GM11168 (cell line): ENCODE data around the gene CROCC.
"Not testable (repeated sequence)": the region's sequence is repeated elsewhere in the genome, so short reads cannot be mapped to it uniquely, and the experiment has no call there.

Source experiments
- in situ Hi-C: fragments of 300-500 bp; cut with MboI; formaldehyde crosslinking; loops from one replicate; pipeline ENCODE4 v1.12.0; 2022; ENCODE audit warnings: low sequenced_read_pairs; ENCODE audit not compliant: unreplicated experiment

The CROCC gene

GRCh38 chr1:16961297-16962133, 39.8 kb downstream of the CROCC start:
- in situ Hi-C loops = no loop called here

GRCh38 chr1:16964169-16964568, 42.4 kb downstream of the CROCC start:
- in situ Hi-C loops = not testable (repeated sequence)

- in situ Hi-C loops = no loop called here
These were observed 43.8 kb downstream of the CROCC start for GRCh38 chr1:16965486-16966067.

DNA sequence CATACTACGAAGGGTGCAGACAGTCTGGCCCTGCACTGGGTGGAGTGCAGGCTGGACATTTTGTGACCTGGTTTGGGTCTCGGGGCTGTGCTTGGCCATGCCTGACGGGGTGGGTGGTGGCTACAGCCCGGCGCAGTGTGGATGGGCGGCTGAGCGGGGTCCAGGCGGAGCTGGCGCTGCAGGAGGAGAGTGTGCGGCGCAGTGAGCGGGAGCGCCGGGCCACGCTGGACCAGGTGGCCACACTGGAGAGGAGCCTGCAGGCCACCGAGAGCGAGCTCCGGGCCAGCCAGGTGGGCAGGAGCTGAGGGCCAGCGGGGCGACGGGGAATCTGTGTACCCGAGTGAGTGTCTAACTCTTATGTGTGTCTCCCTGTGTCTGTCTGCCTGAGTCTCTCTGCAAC, 44.6 kb downstream of the CROCC start:
- in situ Hi-C loops = no loop called here

GRCh38 chr1:16967095-16967575, 45.4 kb downstream of the CROCC start:
- in situ Hi-C loops = no loop called here

GRCh38 chr1:16967962-16968361, 46.2 kb downstream of the CROCC start:
- in situ Hi-C loops = no loop called here

DNA sequence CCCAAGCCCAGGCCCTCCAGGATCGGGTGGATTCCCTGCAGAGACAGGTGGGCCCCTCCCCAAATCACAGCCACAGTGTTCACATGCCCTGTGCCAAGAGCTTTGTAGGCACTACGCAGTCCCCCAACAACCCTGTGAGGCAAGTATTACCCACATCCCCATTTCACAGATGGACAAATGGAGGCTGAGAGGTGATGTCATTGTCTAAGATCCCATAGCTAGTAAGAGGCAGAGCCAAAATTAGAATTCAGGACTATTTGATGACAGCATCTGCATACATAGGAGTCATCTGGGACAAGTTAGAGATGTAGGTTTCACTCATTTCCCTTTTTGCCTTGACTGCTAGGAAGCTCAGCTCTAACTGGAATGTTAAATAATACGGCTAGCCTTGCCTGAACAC, 46.6 kb downstream of the CROCC start:
- in situ Hi-C loops = no loop called here

- in situ Hi-C loops = no loop called here
These were observed 47.4 kb downstream of the CROCC start for GRCh38 chr1:16969057-16969611.

GRCh38 chr1:16969651-16970050, 47.9 kb downstream of the CROCC start:
- in situ Hi-C loops = no loop called here

- in situ Hi-C loops = no loop called here
These were observed 48.6 kb downstream of the CROCC start for GRCh38 chr1:16970132-16970910.

- in situ Hi-C loops = no loop called here
These were observed 49.8 kb downstream of the CROCC start for GRCh38 chr1:16971341-16972188.

DNA sequence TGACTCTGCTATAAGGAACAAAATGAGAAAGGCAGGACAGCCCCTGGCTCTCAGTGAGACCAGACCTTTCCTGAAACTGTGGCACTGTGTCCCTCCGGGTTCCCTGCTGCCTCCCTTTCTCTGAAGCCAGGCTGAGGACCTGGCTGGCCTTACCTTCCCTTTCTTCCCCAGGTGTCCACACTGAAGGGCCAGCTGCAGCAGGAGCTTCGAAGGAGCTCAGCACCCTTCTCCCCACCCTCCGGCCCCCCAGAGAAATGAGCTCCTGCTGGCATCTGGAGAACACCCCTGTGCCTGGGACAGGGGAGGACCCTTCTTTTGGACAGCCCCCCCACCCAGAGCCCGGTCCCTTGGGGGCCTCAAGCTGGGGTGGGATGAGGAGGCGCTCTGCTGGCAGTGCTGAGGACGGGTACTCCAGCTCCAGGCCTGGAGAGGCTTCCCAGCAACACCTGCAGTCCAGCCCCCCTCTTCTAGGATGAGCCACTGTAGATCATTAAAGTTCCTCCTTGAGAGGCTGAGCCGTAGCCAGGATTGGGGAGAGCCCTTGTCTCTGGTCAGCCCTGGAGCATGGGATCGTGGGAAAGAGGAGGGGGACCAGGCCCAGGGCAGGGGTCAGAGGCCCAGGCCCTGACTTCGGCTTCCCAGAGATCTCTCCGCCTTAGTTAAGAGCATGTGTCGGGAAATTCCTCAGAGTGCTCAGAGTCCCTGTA, 50.6 kb downstream of the CROCC start:
- in situ Hi-C loops = no loop called here

DNA sequence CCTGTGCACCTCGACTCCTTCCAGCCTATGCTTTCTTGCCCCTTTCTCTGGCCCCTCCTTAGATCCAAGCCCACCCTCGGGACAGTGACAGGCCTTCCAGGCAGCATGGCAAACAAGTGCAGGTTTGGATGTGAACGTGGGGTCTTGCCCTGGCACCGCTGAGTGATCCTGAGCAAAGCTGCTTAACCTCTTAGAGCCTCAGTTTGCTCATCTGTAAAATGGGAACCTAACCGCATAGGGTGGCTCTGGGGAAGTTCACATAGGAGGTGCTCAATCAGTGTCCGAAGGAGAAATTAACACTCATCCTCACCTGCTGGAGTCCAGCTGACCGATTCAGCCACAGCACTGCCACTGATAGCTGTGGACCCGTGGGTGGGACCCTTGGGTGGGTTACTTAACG, 51.5 kb downstream of the CROCC start:
- in situ Hi-C loops = no loop called here

DNA sequence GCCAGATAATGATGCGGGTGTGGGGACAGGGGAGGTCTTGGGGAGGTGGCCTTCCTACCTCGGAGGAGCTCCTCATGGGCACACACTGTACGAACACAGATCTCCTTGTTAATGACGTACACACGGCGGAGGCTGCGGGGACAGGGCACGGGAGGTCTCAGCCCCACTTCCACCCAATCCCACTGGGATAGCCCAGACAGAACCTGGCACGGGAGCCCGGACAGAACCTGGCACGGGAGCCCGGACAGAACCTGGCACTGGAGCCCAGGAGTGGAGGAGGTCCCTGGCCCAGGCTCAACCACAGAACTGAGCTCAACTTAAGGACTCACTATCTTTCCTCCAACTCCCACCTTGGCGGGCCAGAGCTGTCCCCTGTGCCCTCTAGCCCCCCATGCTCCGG, 53.5 kb downstream of the CROCC start:
- in situ Hi-C loops = no loop called here

GRCh38 chr1:16975838-16976237, 54.1 kb downstream of the CROCC start:
- in situ Hi-C loops = no loop called here

DNA sequence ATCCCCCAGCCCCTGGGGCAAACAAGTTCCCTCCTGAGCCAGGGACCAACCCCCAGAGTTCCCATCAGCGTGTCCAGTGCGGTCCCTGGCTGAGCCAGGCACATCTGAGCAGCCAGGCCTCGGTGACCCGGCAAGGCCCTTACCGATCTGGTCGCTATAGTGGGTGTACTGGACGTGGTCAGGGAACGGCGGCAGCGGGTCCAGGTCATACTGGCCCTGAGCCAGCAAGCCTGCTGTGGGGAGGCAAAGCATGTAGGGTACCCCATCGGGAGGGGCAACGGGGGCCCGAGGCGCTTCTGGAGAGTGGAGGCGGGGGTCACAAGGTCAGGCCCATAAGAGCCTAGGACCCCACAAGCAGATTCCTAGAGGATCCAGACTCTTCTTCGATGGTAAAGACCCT, 55.2 kb downstream of the CROCC start:
- in situ Hi-C loops = no loop called here

DNA sequence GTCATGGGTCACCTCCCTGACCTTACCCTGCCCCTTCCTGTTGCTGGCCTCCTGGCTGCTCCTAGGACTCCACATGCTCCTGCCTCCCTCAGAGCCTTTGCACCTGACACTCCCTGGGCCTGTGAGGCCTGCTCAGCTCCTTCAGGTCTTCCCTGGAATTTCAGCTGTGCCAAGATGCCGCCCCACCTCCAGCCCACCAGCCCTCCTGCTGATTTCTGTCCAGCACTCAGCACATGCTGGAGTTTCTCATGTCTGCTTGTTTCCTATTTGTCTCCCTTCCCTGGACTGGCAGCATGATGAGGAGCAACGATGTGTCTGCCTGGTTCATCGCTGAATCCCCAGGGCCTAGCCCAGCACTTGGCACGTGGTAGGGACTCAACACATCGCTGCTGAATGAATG, 55.6 kb downstream of the CROCC start:
- in situ Hi-C loops = no loop called here

- in situ Hi-C loops = no loop called here
These were observed 56.4 kb downstream of the CROCC start for GRCh38 chr1:16978139-16978538.
